CD8-positive, alpha-beta memory T cell (primary cell): ENCODE data around the gene LY6G6C. TPM values are rescaled to one million over a fixed set of nuclear protein-coding genes. Genes with fewer than 3 reads are reported as not detected.

Source experiments
- CTCF ChIA-PET: fragments of 350-600 bp; sonication (Branson Sonifier 250); formaldehyde crosslinking; loops from one replicate; lab custom pipeline; 2021; ENCODE audit warnings: antibody characterized with exemption; lab: Charles Lee
- POLR2A ChIA-PET: fragments of 350-600 bp; sonication (Branson Sonifier 250); formaldehyde crosslinking; loops from one replicate; lab custom pipeline; 2021; ENCODE audit warnings: antibody characterized with exemption; lab: Charles Lee
- DNase-seq, 5 donors: peaks; one replicate each; pipeline versions ENCODE4 v3.0.0 to v3.0.0-alpha.2; 2020 to 2022; ENCODE audit warnings: mixed read lengths in 1 of 5
- H3K27ac ChIP-seq: one replicate; pipeline ENCODE4 v1.7.0; 2013; ENCODE audit warnings: low read depth, mild to moderate bottlenecking, low read length, moderate library complexity
- H3K27me3 ChIP-seq: 2 replicates; pipeline ENCODE4 v1.7.0; 2013; ENCODE audit warnings: low read length, mild to moderate bottlenecking; ENCODE audit not compliant: insufficient read depth, poor library complexity, severe bottlenecking
- H3K36me3 ChIP-seq: 2 replicates; pipeline ENCODE4 v1.7.0; 2013; ENCODE audit warnings: mild to moderate bottlenecking, low read length, moderate library complexity; ENCODE audit not compliant: insufficient read depth
- H3K4me1 ChIP-seq: 2 replicates; pipeline ENCODE4 v1.7.0; 2013; ENCODE audit warnings: mild to moderate bottlenecking, low read length, moderate library complexity; ENCODE audit not compliant: insufficient read depth
- H3K4me3 ChIP-seq: 2 replicates; pipeline ENCODE4 v1.7.0; 2013; ENCODE audit warnings: mild to moderate bottlenecking, low read length
- H3K9me3 ChIP-seq: 2 replicates; pipeline ENCODE4 v1.7.0; 2013; ENCODE audit warnings: mild to moderate bottlenecking, low read length
- H3K27ac Mint-ChIP-seq, 8 donors: one replicate each; pipeline ENCODE4 v1.8.0; 2020 to 2021; ENCODE audit warnings: mixed read lengths in 8 of 8, mild to moderate bottlenecking in 6 of 8, inconsistent platforms in 3 of 8, moderate library complexity in 3 of 8
- H3K27me3 Mint-ChIP-seq, 2 donors: one replicate each; pipeline ENCODE4 v1.8.0; 2020 to 2021; ENCODE audit warnings: mixed read lengths in 2 of 2, mild to moderate bottlenecking in 1 of 2, moderate library complexity in 1 of 2
- H3K36me3 Mint-ChIP-seq, 3 donors: one replicate each; pipeline ENCODE4 v1.8.0; 2020 to 2021; ENCODE audit warnings: mixed read lengths in 3 of 3, inconsistent platforms in 1 of 3, mild to moderate bottlenecking in 1 of 3
- H3K4me1 Mint-ChIP-seq, 3 donors: one replicate each; pipeline ENCODE4 v1.8.0; 2020 to 2021; ENCODE audit warnings: mixed read lengths in 3 of 3, inconsistent platforms in 1 of 3, mild to moderate bottlenecking in 1 of 3
- H3K4me3 Mint-ChIP-seq, 7 donors: one replicate each; pipeline ENCODE4 v1.8.0; 2020 to 2021; ENCODE audit warnings: mixed read lengths in 7 of 7, mild to moderate bottlenecking in 6 of 7, moderate library complexity in 4 of 7, inconsistent platforms in 2 of 7
- H3K9me3 Mint-ChIP-seq, 5 donors: one replicate each; pipeline ENCODE4 v1.8.0; 2020 to 2022; ENCODE audit warnings: mixed read lengths in 5 of 5, mild to moderate bottlenecking in 3 of 5, moderate library complexity in 2 of 5, inconsistent platforms in 1 of 5
- polyA plus RNA-seq: library from polyadenylated mRNA; unstranded; fragments of 300-500 nt; fragmentation: Illumina TruSeq; gene quantifications from one replicate; pipeline ENCODE4 v1.2.3, GENCODE V29; 2021
- total RNA-seq, 2 experiments: library from RNA; stranded (reverse); gene quantifications; one replicate each; pipeline ENCODE4 v1.2.3, GENCODE V29; 2021

The LY6G6C gene
- total and polyA plus RNA-seq, 3 experiments from 2014 or later: not detected

DNA sequence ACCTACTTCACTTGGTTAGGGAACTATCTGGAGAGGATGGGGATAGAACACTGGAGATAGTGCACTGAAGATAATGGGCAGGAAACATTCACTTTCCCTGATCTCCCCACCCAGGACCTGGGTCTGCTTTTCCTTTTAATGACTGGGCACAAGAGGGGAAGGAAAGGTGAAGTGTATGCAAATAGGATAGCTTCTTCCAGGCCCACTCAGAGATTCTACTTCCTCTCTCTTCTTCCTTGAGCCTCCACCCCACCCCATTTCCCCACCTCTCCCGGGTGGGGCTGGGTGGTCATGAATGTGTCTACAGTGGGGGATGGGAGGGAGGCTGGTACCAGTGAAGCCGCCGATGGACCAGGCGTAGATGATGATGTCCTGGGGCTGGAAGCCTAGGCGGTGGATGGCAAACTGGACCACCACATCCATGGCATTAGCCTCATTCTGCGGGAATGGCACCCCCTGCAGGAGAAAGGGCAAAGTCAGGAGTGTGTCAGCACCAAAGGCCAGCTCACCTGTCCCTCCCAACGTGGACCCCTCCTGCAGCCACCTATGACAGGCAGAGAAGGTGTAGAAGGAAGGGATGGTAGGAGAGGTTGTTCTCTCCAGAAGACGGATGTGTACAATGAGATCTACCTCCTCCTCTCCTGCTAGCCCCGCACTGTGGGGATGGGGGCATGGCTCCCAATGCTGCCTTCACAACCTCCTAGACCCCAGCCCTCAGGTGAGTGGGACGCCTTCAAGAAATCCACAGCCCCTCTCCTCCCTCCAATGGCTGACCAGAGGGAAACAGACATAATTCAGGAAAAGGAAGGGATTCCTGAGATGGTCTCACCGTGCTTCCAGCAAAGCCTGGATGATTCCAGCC is 32.1 kb downstream of the LY6G6C start:
- ChIA-PET POLR2A (no interaction called here), CTCF (interaction anchor here (1.4 kb wide), 1 partner anchor 149 kb away, joined by 4 read pairs; no protein-coding TSS in a partner anchor)
- Mint-ChIP-seq H3K27ac (peak overlapping the region in 5 of 8 donors; percentile 27 to 58 (median 50)), H3K9me3 (no peaks in the 10 kb centered on the region), H3K4me3 (no peak overlapping the region), H3K27me3 (no peaks in the 10 kb centered on the region), H3K36me3 (peaks cover 0 to 87% (median 12%) of the 10 kb centered on the region in 3 donors), H3K4me1 (no peaks in the 10 kb centered on the region)
- H3K27me3 ChIP-seq: no peaks in the 10 kb centered on the region
- no peak for DNase-seq
- peaks cover 64% of the 10 kb centered on the region for H3K36me3 ChIP-seq
- no peaks in the 10 kb centered on the region for H3K9me3 ChIP-seq
- peaks cover 9% of the 10 kb centered on the region for H3K4me1 ChIP-seq
- H3K27ac ChIP-seq: peak overlapping the region; percentile 68
- H3K4me3 ChIP-seq: no peak overlapping the region

DNA sequence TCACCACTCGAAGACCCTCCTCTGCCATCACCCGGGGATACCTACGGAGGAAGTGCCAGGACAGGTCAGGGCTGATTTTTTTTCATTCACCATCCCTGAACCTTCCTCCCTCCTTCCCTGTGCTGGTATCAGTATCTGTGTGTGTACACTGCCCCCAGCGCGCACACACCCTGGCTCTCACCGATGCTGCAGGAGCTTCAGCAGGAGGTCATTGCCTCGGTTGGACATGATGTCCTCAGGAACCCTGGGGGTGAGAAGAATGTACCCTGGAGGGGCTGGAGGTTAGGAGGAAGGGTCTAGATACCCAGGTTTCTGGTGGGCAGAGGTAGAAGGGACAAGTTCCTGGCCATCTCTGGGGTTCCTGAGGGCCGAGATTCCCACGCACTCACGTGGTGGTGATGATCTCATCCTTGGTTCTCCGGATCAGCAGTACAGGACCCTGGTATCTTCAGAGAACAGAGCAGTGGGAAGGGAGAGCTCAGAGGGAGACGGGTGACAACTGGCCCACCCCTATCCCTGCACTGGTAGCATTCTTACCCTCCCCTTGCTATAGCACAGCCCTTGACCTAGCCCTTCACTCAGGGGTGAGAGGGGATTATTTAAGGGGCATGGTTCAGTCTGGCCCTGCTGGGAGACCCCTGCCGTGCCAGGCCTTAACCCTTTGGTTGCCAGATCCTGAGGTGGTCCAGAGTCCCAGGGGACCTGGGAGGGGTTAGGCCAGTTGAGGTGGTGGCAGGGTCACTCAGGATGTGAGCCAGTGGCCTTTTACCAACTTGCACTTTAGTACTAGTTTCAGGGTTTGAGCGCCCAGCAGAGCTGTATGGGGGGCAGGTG is 33.5 kb downstream of the LY6G6C start:
- Histone ChIP-seq H3K36me3 (peaks cover 52% of the 10 kb centered on the region), H3K4me3 (no peak overlapping the region), H3K27me3 (no peaks in the 10 kb centered on the region), H3K9me3 (no peaks in the 10 kb centered on the region), H3K4me1 (peaks cover 9% of the 10 kb centered on the region), H3K27ac (peak overlapping the region; percentile 12)
- Mint-ChIP-seq H3K27ac (peak overlapping the region in 2 of 8 donors; percentile 68 to 75), H3K27me3 (no peaks in the 10 kb centered on the region), H3K4me3 (no peak overlapping the region), H3K36me3 (peaks cover 0 to 78% (median 12%) of the 10 kb centered on the region in 3 donors), H3K9me3 (no peaks in the 10 kb centered on the region), H3K4me1 (no peaks in the 10 kb centered on the region)
- POLR2A ChIA-PET: no interaction called here
- CTCF ChIA-PET: no interaction called here
- no peak for DNase-seq

DNA sequence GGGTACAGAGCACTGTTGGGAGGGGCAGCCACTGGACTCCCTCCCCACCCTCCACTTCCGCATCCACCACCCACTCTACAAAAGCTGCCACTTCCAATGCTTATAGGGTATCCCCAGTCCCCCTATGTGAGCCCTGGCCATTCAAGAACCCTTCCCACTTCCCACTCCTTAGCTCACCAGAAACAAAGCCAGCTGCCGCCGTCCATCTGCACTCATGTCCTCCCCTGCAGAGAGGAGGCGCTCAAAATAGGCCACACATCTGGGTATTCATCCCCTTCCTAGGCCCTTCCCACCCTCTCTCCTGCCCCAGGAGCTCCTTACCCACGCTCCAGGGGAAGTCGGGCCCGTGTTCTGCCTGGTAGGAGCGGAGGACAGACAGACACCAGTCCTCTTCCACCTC is 34.2 kb downstream of the LY6G6C start:
- Histone ChIP-seq H3K27ac (peak overlapping the region; percentile 16), H3K9me3 (no peaks in the 10 kb centered on the region), H3K4me3 (no peak overlapping the region), H3K27me3 (no peaks in the 10 kb centered on the region), H3K4me1 (peaks cover 9% of the 10 kb centered on the region), H3K36me3 (peaks cover 47% of the 10 kb centered on the region)
- Mint-ChIP-seq H3K36me3 (peaks cover 0 to 72% (median 10%) of the 10 kb centered on the region in 3 donors), H3K9me3 (no peaks in the 10 kb centered on the region), H3K4me1 (no peaks in the 10 kb centered on the region), H3K4me3 (no peak overlapping the region), H3K27me3 (no peaks in the 10 kb centered on the region), H3K27ac (no peak overlapping the region)
- POLR2A ChIA-PET: no interaction called here
- DNase-seq: no peak
- CTCF ChIA-PET: no interaction called here

DNA sequence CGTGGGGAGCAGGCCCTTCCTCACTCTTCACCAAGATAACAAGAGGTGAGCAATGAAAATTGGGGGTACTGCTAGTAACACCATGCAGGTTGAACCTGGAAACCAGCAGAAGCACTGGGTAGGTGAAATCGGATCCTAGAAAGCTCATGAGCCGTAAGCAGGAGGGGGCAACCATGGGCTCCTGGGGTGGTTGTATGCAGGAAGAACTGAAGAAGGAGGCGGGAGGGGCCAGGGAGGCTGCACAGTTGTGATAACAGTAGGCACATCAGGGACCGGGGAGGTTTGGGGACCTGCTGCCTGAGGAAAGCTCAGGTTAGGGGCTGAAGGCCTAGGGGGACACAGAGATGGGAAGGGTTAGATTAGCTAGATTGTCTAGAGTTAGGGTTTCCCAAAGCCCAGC is 35.1 kb downstream of the LY6G6C start:
- no peaks in the 10 kb centered on the region for H3K27me3 ChIP-seq
- Mint-ChIP-seq H3K27ac (peak overlapping the region in 4 of 8 donors; percentile 24 to 73 (median 54)), H3K36me3 (peaks cover 0 to 64% (median 8%) of the 10 kb centered on the region in 3 donors), H3K4me3 (no peak overlapping the region), H3K27me3 (no peaks in the 10 kb centered on the region), H3K4me1 (peaks cover 1 to 6% (median 3%) of the 10 kb centered on the region in 3 donors), H3K9me3 (no peaks in the 10 kb centered on the region)
- ChIA-PET CTCF (no interaction called here), POLR2A (no interaction called here)
- peak overlapping the region; percentile 9 for H3K27ac ChIP-seq
- DNase-seq: no peak
- peaks cover 11% of the 10 kb centered on the region for H3K4me1 ChIP-seq
- no peak overlapping the region for H3K4me3 ChIP-seq
- H3K36me3 ChIP-seq: peaks cover 41% of the 10 kb centered on the region
- H3K9me3 ChIP-seq: no peaks in the 10 kb centered on the region

- H3K9me3 Mint-ChIP-seq: no peaks in the 10 kb centered on the region
- no peaks in the 10 kb centered on the region for H3K27me3 Mint-ChIP-seq
- Histone ChIP-seq H3K36me3 (peaks cover 24% of the 10 kb centered on the region), H3K27me3 (no peaks in the 10 kb centered on the region), H3K4me3 (no peak overlapping the region), H3K9me3 (no peaks in the 10 kb centered on the region), H3K4me1 (peaks cover 10% of the 10 kb centered on the region), H3K27ac (no peak overlapping the region)
- POLR2A ChIA-PET: interaction anchor here (0.5 kb wide), 1 partner anchor 9 kb away, joined by 3 read pairs; no protein-coding TSS in a partner anchor
- no peak for DNase-seq
- peak overlapping the region in 4 of 8 donors; percentile 20 to 90 (median 54) for H3K27ac Mint-ChIP-seq
- peaks cover 0 to 35% (median 8%) of the 10 kb centered on the region in 3 donors for H3K36me3 Mint-ChIP-seq
- CTCF ChIA-PET: interaction anchor here (1.0 to 1.5 kb wide), 4 partner anchors 14 to 180 kb away, joined by 3 to 4 read pairs (median 3); partner anchors contain the start of genes LY6G5B and MPIG6B
- peaks cover 16 to 21% (median 16%) of the 10 kb centered on the region in 3 donors for H3K4me1 Mint-ChIP-seq
- peak overlapping the region in 2 of 7 donors; percentile 28 to 52 for H3K4me3 Mint-ChIP-seq
Observed at GRCh38 chr6:31683591-31683990, 38.0 kb downstream of the LY6G6C start.

- Mint-ChIP-seq H3K4me1 (peaks cover 16 to 21% (median 16%) of the 10 kb centered on the region in 3 donors), H3K4me3 (peak overlapping the region; percentile 80 to 97 (median 87)), H3K9me3 (no peaks in the 10 kb centered on the region), H3K36me3 (peaks cover 0 to 12% (median 6%) of the 10 kb centered on the region in 3 donors), H3K27ac (peak overlapping the region; percentile 32 to 92 (median 81)), H3K27me3 (no peaks in the 10 kb centered on the region)
- Histone ChIP-seq H3K4me3 (peak overlapping the region; percentile 66), H3K4me1 (peaks cover 10% of the 10 kb centered on the region), H3K27me3 (no peaks in the 10 kb centered on the region), H3K27ac (peak overlapping the region; percentile 28), H3K9me3 (no peaks in the 10 kb centered on the region), H3K36me3 (peaks cover 4% of the 10 kb centered on the region)
- DNase-seq: peak in 4 of 5 donors; percentile 19 to 37 (median 22)
- ChIA-PET POLR2A (interaction anchor here (0.8 to 1.2 kb wide), 2 partner anchors 148 to 150 kb away, joined by 3 read pairs; no protein-coding TSS in a partner anchor), CTCF (interaction anchor here (0.7 to 1.9 kb wide), 7 partner anchors 18 to 366 kb away, joined by 3 to 12 read pairs (median 3); partner anchors contain the start of gene ABHD16A)
Observed at GRCh38 chr6:31681135-31681671, 40.3 kb downstream of the LY6G6C start.
